Natural killer cell (primary cell): ENCODE measurements around the gene PLD4. TPM values are rescaled to one million over a fixed set of nuclear protein-coding genes. Genes with fewer than 3 reads are reported as not detected.

Experiments used
- ATAC-seq, 3 donors: fragments of 150-1000 bp in 2 of 3; fragments of 200-7000 bp in 1 of 3; cut with Tn5 transposase; 1 replicate in 1 of 3; 2 replicates in 2 of 3; pipeline ENCODE4 v1.10.0; 2021; ENCODE audit warnings: mild to moderate bottlenecking in 2 of 3, moderate library complexity in 2 of 3
- DNase-seq, 2 donors: peaks; one replicate each; pipeline versions ENCODE4 v3.0.0 to v3.0.0-alpha.2; 2013 to 2021; ENCODE audit warnings: mixed read lengths in 1 of 2
- H3K27ac ChIP-seq: one replicate; pipeline ENCODE4 v1.5.1; 2013; ENCODE audit warnings: mild to moderate bottlenecking, low read length
- H3K27me3 ChIP-seq: one replicate; pipeline ENCODE4 v1.6.1; 2013; ENCODE audit warnings: low read length; ENCODE audit not compliant: control insufficient read depth, insufficient read depth
- H3K36me3 ChIP-seq: one replicate; pipeline ENCODE4 v1.6.1; 2013; ENCODE audit warnings: low read length; ENCODE audit not compliant: control insufficient read depth, insufficient read depth
- H3K4me1 ChIP-seq: one replicate; pipeline ENCODE4 v1.6.1; 2013; ENCODE audit warnings: low read length; ENCODE audit not compliant: control insufficient read depth, insufficient read depth
- H3K4me3 ChIP-seq: one replicate; pipeline ENCODE4 v1.5.1; 2013; ENCODE audit warnings: low read length
- H3K9me3 ChIP-seq: one replicate; pipeline ENCODE4 v1.6.1; 2013; ENCODE audit warnings: low read length; ENCODE audit not compliant: control insufficient read depth, insufficient read depth
- H3K27ac Mint-ChIP-seq, 2 donors: one replicate each; pipeline ENCODE4 v1.8.0; 2022; ENCODE audit warnings: mild to moderate bottlenecking in 2 of 2, mixed read lengths in 2 of 2, moderate library complexity in 1 of 2
- H3K27me3 Mint-ChIP-seq, 2 donors: one replicate each; pipeline ENCODE4 v1.8.0; 2022; ENCODE audit warnings: low read depth in 2 of 2, mixed read lengths in 2 of 2
- H3K36me3 Mint-ChIP-seq: one replicate; pipeline ENCODE4 v1.8.0; 2022; ENCODE audit warnings: mixed read lengths
- H3K4me1 Mint-ChIP-seq, 2 donors: one replicate each; pipeline ENCODE4 v1.8.0; 2022; ENCODE audit warnings: mixed read lengths in 2 of 2
- H3K4me3 Mint-ChIP-seq: one replicate; pipeline ENCODE4 v1.8.0; 2022; ENCODE audit warnings: mild to moderate bottlenecking, moderate library complexity, mixed read lengths
- H3K9me3 Mint-ChIP-seq, 2 donors: one replicate each; pipeline ENCODE4 v1.8.0; 2022; ENCODE audit warnings: mixed read lengths in 2 of 2
- CTCF ChIP-seq: fragments of 200-600 bp; IDR thresholded peaks from one replicate; pipeline ENCODE4 v1.8.0; 2022; ENCODE audit warnings: antibody characterized with exemption
- WGBS: methylation state at CpG from one replicate; pipeline ENCODE4 v1.1.7; 2013; ENCODE audit warnings: missing lambda C conversion rate; ENCODE audit not compliant: insufficient coverage; 5-methylcytosine and 5-hydroxymethylcytosine counted together
- intact Hi-C: fragments of 100-400 bp; cut with micrococcal nuclease; formaldehyde crosslinking; loops from one replicate; pipeline ENCODE4 v1.14.2; 2022
- total RNA-seq, 4 donors: library from RNA; stranded (reverse); fragments of 120-200 nt in 1 of 4; gene quantifications; one replicate each; pipeline versions ENCODE4 v1.2.3 to v1.2.4, GENCODE V29; 2013 to 2022

PLD4 gene, protein sequence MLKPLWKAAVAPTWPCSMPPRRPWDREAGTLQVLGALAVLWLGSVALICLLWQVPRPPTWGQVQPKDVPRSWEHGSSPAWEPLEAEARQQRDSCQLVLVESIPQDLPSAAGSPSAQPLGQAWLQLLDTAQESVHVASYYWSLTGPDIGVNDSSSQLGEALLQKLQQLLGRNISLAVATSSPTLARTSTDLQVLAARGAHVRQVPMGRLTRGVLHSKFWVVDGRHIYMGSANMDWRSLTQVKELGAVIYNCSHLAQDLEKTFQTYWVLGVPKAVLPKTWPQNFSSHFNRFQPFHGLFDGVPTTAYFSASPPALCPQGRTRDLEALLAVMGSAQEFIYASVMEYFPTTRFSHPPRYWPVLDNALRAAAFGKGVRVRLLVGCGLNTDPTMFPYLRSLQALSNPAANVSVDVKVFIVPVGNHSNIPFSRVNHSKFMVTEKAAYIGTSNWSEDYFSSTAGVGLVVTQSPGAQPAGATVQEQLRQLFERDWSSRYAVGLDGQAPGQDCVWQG
- 1 to 10 TPM; 1.7 to 7.2 (median 2.9) TPM for total RNA-seq
- 38.7 TPM for total RNA-seq (2013)

DNA sequence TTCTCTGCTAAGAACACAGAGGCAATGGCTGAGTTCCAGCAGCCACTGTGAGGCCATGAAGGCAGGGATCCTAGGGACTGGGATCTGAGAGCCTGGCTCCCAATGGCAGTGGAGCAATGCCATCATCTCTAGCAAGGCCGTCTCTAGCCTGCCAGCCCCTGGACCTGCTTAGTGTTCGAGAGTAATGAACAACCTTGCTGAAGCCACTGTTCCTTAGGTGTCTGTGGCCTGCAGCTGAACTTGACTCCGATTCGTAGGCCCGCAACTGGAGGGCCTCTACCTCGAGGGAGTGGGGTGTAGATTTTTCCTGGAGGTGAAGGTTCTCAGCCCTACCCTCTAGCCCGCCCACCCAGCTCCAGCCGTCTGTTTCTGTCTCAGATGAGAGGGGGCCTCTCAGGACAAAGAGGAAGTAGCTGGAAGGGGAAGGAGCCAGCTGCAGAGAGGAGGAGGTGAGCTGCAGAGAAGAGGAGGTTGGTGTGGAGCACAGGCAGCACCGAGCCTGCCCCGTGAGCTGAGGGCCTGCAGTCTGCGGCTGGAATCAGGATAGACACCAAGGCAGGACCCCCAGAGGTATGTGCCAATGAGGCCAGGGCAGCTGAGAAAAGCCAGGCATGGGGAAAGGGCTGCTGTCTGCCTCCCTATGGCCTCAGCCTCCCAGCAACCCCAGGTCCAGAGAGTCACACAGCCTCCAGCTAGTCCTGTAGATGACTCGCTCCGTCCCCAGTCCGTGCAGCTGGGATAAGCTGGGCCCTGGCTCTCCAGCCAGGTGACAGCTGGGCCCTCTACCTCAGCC lies at the start of gene PLD4:
TSS of gene PLD4 (plus strand) at position 459 of the 793 bp plus-strand sequence. CDS start 2,262 bp downstream, outside the sequence.
- Mint-ChIP-seq H3K27me3 (peaks cover 2 to 6% of the 10 kb centered on the region in 2 donors), H3K36me3 (no peaks in the 10 kb centered on the region), H3K9me3 (no peaks in the 10 kb centered on the region), H3K4me1 (no peaks in the 10 kb centered on the region), H3K27ac (no peak within 1 kb of the TSS), H3K4me3 (no peak within 1 kb of the TSS)
- peak within 1 kb of the TSS; percentile 35 for H3K4me3 ChIP-seq
- DNase-seq: no peak
- ATAC-seq: no peak
- TF ChIP-seq CTCF: no peak
- 41% methylated on average over 14 of the region's 14 CpGs for WGBS
- intact Hi-C loops: no loop called here
- no peaks in the 10 kb centered on the region for H3K27me3 ChIP-seq
- H3K36me3 ChIP-seq: no peaks in the 10 kb centered on the region
- peaks cover 47% of the 10 kb centered on the region for H3K4me1 ChIP-seq
- no peaks in the 10 kb centered on the region for H3K9me3 ChIP-seq
- peak within 1 kb of the TSS; percentile 11 for H3K27ac ChIP-seq

GRCh38 chr14:104875412-104875751 lies 49.3 kb upstream of the PLD4 start:
- Mint-ChIP-seq H3K27ac (no peak overlapping the region), H3K4me1 (peaks cover 0 to 10% of the 10 kb centered on the region in 2 donors), H3K4me3 (no peak overlapping the region), H3K9me3 (no peaks in the 10 kb centered on the region), H3K36me3 (no peaks in the 10 kb centered on the region), H3K27me3 (no peaks in the 10 kb centered on the region)
- no peak overlapping the region for H3K27ac ChIP-seq
- no peak for ATAC-seq
- TF ChIP-seq CTCF: no peak
- intact Hi-C loops: no loop called here
- no peak overlapping the region for H3K4me3 ChIP-seq
- H3K9me3 ChIP-seq: no peaks in the 10 kb centered on the region
- H3K36me3 ChIP-seq: no peaks in the 10 kb centered on the region
- H3K4me1 ChIP-seq: peaks cover 7% of the 10 kb centered on the region
- H3K27me3 ChIP-seq: no peaks in the 10 kb centered on the region
- WGBS: 89% methylated on average over 13 of the region's 13 CpGs
- DNase-seq: no peak

DNA sequence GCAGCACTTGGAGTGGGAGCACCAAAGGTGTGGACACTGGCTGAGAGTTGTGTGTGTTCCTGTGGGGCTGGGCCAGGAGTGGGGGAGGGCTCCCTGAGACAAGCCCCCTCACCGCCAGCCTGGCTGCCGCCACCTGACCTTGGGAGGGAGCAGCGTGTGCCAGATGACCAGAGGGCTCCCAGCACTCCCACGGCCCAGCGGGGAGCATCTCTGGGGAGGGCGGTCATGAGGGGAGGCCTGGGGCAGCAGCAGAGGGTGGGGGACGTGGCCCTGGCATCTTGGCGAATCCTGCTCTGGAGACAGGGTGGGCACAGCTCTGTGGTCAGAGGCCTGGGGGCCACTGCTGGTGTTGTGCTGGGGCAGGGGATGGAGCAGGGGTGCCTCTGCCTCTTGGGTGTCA lies 48.9 kb upstream of the PLD4 start:
- Mint-ChIP-seq H3K4me1 (peaks cover 0 to 10% of the 10 kb centered on the region in 2 donors), H3K27me3 (no peaks in the 10 kb centered on the region), H3K27ac (no peak overlapping the region), H3K9me3 (no peaks in the 10 kb centered on the region), H3K4me3 (no peak overlapping the region), H3K36me3 (no peaks in the 10 kb centered on the region)
- WGBS: 96% methylated on average over 8 of the region's 8 CpGs
- H3K27ac ChIP-seq: no peak overlapping the region
- no peaks in the 10 kb centered on the region for H3K9me3 ChIP-seq
- DNase-seq (no peak), ATAC-seq (no peak)
- no peak for TF ChIP-seq CTCF
- intact Hi-C loops: no loop called here
- H3K4me3 ChIP-seq: no peak overlapping the region
- no peaks in the 10 kb centered on the region for H3K27me3 ChIP-seq
- no peaks in the 10 kb centered on the region for H3K36me3 ChIP-seq
- peaks cover 7% of the 10 kb centered on the region for H3K4me1 ChIP-seq
